ENCODE measurements around the gene BAX. TPM values are rescaled to one million over a fixed set of nuclear protein-coding genes. Genes with fewer than 3 reads are reported as not detected.

BAX gene
- total and polyA plus RNA-seq, 9 of the 15 experiments (the other 6 are each of a cell fraction or from before 2014, with no cell fraction given), result 3.2 to 95.4 (median 44.5) TPM

DNA sequence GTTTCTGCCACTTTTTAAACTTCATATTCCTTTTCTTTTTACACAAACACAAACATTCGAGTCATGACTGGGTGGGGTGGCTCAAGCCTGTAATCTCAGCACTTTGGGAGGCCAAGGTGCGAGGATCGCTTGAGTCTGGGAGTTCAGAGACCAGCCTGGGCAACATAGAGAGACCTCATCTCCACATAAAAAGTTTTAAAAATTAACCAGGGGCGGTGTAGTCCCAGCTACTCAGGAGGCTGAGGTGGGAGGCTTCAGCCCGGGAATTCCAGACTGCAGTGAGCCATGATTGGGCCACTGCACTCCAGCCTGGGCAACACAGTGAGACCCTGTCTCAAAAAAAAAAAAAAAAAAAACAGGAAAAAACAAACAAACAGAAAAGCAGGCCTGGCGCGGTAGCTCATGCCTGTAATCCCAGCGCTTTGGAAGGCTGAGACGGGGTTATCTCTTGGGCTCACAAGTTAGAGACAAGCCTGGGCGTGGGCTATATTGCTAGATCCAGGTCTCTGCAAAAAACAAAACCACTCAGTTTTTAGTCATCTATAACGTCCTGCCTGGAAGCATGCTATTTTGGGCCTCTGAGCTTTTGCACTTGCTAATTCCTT lies 583 bp upstream of the BAX start (continued):
- TF ChIP-seq, protein P1, sequence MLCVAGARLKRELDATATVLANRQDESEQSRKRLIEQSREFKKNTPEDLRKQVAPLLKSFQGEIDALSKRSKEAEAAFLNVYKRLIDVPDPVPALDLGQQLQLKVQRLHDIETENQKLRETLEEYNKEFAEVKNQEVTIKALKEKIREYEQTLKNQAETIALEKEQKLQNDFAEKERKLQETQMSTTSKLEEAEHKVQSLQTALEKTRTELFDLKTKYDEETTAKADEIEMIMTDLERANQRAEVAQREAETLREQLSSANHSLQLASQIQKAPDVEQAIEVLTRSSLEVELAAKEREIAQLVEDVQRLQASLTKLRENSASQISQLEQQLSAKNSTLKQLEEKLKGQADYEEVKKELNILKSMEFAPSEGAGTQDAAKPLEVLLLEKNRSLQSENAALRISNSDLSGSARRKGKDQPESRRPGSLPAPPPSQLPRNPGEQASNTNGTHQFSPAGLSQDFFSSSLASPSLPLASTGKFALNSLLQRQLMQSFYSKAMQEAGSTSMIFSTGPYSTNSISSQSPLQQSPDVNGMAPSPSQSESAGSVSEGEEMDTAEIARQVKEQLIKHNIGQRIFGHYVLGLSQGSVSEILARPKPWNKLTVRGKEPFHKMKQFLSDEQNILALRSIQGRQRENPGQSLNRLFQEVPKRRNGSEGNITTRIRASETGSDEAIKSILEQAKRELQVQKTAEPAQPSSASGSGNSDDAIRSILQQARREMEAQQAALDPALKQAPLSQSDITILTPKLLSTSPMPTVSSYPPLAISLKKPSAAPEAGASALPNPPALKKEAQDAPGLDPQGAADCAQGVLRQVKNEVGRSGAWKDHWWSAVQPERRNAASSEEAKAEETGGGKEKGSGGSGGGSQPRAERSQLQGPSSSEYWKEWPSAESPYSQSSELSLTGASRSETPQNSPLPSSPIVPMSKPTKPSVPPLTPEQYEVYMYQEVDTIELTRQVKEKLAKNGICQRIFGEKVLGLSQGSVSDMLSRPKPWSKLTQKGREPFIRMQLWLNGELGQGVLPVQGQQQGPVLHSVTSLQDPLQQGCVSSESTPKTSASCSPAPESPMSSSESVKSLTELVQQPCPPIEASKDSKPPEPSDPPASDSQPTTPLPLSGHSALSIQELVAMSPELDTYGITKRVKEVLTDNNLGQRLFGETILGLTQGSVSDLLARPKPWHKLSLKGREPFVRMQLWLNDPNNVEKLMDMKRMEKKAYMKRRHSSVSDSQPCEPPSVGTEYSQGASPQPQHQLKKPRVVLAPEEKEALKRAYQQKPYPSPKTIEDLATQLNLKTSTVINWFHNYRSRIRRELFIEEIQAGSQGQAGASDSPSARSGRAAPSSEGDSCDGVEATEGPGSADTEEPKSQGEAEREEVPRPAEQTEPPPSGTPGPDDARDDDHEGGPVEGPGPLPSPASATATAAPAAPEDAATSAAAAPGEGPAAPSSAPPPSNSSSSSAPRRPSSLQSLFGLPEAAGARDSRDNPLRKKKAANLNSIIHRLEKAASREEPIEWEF (CRISPR knock-in tag; IDR thresholded peaks at IDR 0.05), result 0 out of 2 replicates have a peak, but pooled peaks have one; percentile 50
- TF ChIP-seq, protein P2, sequence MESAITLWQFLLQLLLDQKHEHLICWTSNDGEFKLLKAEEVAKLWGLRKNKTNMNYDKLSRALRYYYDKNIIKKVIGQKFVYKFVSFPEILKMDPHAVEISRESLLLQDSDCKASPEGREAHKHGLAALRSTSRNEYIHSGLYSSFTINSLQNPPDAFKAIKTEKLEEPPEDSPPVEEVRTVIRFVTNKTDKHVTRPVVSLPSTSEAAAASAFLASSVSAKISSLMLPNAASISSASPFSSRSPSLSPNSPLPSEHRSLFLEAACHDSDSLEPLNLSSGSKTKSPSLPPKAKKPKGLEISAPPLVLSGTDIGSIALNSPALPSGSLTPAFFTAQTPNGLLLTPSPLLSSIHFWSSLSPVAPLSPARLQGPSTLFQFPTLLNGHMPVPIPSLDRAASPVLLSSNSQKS (CRISPR knock-in tag; IDR thresholded peaks at IDR 0.05), result no peak
- no peak for TF ChIP-seq EZH2 (IDR thresholded peaks at IDR 0.05; ENCODE audit: borderline replicate concordance, low read depth, low read length)
- peak; percentile 85 for TF ChIP-seq BCOR (IDR thresholded peaks at IDR 0.05)
- TF ChIP-seq, protein P3, sequence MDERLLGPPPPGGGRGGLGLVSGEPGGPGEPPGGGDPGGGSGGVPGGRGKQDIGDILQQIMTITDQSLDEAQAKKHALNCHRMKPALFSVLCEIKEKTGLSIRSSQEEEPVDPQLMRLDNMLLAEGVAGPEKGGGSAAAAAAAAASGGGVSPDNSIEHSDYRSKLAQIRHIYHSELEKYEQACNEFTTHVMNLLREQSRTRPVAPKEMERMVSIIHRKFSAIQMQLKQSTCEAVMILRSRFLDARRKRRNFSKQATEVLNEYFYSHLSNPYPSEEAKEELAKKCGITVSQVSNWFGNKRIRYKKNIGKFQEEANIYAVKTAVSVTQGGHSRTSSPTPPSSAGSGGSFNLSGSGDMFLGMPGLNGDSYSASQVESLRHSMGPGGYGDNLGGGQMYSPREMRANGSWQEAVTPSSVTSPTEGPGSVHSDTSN (CRISPR knock-in tag; IDR thresholded peaks at IDR 0.05; ENCODE audit: low read depth), result no peak
- TF ChIP-seq, protein P3 (tag; conservative IDR thresholded peaks at IDR 0.05; ENCODE audit: low read depth), result 0 out of 2 replicates have a peak, but pooled peaks have one; percentile 14
- TF ChIP-seq, protein P4, sequence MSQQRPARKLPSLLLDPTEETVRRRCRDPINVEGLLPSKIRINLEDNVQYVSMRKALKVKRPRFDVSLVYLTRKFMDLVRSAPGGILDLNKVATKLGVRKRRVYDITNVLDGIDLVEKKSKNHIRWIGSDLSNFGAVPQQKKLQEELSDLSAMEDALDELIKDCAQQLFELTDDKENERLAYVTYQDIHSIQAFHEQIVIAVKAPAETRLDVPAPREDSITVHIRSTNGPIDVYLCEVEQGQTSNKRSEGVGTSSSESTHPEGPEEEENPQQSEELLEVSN (IDR thresholded peaks at IDR 0.05; ENCODE audit: borderline replicate concordance in 1 of 2, extremely low read depth in 1 of 2, insufficient read depth in 1 of 2, insufficient read length in 1 of 2, low read depth in 1 of 2, low read length in 1 of 2, poor library complexity in 1 of 2, severe bottlenecking in 1 of 2), result no peak
- no peak for TF ChIP-seq HMG20B (CRISPR knock-in tag; IDR thresholded peaks at IDR 0.05)
- TF ChIP-seq ZNF384 (IDR thresholded peaks at IDR 0.05; ENCODE audit: low read depth, low read length), result peak; percentile 62
